GM21737 (cell line): ENCODE data around the gene S100A12.

ENCODE experiments used
- ATAC-seq: cut with Tn5 transposase; IDR thresholded peaks from one replicate; pipeline ENCODE4 v1.9.1; 2021; ENCODE audit warnings: mild to moderate bottlenecking, moderate library complexity; ENCODE audit not compliant: unreplicated experiment

Gene S100A12

DNA sequence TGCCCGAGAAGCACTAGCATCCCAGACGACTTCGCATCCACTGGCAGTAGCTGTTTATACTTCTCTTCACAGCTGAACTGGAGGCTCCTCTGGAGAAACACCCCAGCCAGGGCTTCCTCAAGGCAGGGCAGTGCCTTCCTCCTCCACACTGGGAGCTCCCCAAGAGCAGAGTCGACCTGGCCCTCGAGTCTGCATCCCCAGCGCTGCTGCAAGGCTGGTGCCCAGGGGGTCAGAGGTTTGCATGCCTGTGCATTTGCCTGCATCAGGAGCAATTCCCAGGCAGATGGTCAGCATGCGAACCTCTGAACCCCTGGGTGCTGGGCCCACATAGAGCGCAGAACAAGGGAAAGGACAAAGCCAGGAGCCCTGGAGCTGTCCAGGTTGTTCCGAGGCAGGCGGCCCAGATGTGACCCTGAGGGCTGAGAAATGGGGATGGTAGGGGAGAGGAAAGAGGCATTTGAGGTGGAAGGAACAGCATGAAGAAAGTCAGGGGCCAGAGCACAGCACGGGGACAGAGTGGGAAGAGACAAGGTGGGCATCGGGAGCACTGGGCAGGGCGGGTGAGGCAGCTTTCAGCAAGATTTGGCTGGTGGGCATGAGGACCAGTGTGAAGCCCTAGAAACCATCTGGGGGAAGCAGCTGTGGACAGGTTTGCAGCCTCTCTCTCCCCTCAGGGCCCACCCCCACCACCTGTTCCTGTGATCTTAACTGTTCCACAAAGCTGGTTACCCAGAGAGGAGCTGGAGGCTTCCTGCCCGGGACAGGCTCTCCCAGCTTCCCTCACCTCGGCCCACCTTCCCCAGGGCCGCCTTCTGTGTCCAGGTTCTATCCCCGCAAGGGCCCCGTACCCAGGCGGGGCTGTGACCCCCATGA lies 21.9 kb upstream of the S100A12 start:
- no peak for ATAC-seq

- ATAC-seq: no peak
These were observed 21.0 kb upstream of the S100A12 start for GRCh38 chr1:153396461-153396860.

GRCh38 chr1:153395776-153396175 lies 20.4 kb upstream of the S100A12 start:
- no peak for ATAC-seq

DNA sequence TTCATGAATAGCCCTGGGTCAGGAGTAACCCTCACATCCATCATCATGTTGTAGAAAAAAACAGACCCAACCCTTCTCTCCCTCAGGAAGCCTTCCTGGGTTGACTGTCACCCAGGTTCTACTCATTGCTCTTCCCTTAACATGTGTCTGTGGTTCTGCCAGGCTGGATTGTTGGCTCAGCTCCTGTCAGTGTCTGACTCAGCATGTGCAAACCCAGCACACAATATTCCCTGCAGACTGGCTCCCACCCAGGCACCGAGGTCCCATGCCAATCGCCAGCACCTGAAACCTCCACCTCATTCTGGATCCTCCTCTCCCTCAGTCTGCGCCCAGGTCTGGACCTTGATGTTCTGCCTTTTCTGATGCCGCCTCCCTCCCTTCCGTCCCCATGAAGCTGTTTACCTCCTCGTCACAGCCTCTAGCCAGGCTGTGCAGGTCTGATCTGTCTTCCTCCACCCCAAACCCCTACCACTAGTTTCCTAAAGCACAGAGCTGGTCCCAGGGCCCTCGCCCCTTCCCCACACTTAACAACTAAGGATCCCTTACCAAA lies 19.8 kb upstream of the S100A12 start:
- no peak for ATAC-seq

GRCh38 chr1:153394391-153394790 lies 19.0 kb upstream of the S100A12 start:
- ATAC-seq: no peak

DNA sequence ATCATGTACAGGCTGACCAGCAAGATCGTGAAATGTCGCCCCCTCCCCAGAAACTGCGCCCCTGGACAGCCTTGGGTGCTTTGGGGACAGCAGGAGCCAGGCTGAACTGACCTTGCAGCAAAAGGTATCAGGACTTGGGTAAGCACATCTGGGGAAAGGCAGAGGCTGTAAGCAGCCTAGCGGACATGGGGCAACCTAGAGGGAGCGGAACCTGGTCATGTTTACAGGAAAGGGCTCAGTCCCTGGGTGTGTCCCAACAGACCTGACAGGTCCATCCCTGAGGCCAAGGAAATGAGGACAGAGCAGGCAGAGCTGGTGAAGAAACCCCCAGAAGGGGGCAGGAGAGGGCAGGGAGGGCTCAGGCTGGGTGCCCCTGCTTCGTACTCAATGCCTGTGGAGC lies 18.5 kb upstream of the S100A12 start:
- ATAC-seq: no peak

DNA sequence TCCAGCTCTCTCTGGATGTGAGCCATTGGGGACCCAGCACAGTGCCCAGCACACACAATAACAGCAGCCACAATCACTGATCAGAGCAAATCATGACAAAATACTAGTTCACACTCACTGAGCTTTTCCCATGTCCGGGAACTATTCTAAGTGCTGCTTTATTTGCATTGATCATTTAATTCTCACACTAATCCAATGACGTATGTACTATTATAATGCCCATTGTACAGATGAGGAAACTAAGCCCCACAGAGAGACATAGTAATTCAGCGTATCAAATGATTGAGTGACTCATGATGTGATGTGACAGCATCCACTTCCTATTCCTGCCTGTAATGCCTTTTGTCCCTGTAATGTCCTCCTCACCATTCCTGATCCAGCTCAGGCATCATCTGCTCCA lies 17.4 kb upstream of the S100A12 start:
- no peak for ATAC-seq

DNA sequence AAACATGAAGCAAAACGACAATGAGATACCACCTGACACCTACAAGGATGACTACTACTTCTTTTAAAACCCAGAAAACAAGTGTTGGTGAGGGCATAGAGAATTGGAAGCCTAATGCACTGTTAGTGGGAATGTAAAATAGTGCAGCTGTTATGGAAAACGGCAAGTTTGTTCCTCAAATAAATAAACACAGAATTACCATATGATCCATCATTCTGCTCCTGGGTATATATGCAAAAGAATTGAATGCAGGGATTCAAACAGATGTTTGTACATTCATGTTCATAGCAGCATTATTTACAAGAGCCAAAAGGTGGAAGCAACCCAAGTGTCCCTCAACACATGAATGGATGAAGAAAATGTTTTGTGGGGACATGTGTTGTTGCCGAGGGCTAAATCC lies 16.8 kb upstream of the S100A12 start:
- no peak for ATAC-seq

GRCh38 chr1:153390938-153391710 lies 15.7 kb upstream of the S100A12 start, which contains the start of gene S100A8:
Gene S100A8, minus strand, starts transcription at chr1:153391073. Its CDS starts 538 bp downstream, at chr1:153390535.
- ATAC-seq: no peak

DNA sequence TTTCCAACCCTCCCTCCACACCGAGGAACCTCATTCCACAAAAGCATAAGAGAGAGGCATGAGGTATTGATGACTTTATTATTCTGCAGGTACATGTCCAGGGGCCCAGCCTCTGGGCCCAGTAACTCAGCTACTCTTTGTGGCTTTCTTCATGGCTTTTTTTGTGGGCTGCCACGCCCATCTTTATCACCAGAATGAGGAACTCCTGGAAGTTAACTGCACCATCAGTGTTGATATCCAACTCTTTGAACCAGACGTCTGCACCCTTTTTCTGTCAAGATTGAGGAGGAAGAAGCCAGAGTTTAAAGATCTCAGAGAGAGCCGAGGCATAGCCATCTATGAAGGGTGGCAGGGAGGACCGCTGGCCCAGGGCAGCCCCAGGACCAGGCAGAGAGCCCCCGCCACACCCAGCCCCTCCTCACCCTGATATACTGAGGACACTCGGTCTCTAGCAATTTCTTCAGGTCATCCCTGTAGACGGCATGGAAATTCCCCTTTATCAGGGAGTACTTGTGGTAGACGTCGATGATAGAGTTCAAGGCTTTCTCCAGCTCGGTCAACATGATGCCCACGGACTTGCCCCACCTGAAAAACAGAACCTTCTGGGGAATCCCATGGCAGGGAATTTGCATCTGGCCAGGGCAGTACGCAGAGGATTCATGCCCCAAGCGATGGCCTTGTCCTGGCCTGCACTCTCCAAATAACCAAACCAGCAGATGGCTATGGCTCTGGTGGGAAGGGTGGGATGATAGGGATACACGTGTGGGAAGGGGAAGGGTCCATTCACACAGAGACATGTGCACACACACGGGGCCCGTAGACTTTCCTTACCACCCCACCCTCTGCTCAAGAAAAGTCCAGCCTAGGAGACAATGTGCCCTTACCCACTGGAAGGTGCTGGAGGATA lies 14.8 kb upstream of the S100A12 start:
- ATAC-seq: no peak

DNA sequence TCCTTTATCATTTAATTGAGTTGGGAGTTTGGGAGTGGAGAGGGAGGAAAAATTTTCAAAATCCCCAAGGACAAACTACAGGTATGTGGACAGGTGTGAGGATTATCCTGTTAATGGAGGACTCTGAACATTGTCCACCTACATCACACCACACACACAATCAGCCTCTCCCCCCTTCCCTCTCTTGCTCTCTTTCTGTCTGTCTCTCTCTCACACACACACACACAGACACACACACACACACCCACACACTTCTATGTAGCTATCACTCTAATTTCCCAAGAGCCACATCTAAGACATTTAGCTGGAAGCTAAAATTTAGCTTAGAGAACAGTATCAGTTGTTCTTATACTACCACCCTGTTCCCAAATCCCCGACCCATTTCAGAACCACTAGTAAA lies 14.0 kb upstream of the S100A12 start:
- no peak for ATAC-seq

- ATAC-seq: no peak
These were observed 12.4 kb upstream of the S100A12 start for GRCh38 chr1:153387785-153388184.

GRCh38 chr1:153387001-153387400 lies 11.6 kb upstream of the S100A12 start:
- no peak for ATAC-seq

GRCh38 chr1:153386500-153386901 lies 11.1 kb upstream of the S100A12 start:
- ATAC-seq: no peak

DNA sequence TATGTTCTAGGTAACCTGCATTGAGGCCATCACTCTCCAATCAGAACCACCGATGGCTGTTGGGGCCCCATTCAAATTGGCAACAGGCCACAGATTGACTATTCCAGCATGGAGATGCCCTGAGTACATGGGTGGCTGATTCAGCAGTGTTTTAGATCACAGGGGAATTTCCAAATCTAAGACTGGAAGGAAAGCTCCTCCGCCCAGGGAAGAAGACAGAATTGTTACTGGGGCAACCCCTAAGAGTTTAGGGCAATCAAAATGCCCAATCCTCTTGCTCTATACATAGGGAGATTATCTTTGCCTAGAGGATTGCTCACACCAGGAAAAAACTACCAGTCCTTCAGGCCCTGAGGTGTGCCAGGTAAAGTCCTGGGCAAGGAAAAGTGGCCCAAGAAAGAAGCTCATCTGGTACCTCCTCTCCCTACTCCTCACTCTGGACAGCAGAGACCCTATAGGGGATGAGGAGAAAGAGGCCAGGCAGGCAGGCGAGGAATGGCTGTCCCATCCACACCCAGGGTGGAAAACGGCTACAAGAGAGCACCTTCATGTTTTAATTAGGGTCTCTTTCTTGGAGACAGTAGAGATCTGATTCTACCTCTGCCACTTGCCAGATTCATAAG lies 9.6 kb upstream of the S100A12 start:
- no peak for ATAC-seq

DNA sequence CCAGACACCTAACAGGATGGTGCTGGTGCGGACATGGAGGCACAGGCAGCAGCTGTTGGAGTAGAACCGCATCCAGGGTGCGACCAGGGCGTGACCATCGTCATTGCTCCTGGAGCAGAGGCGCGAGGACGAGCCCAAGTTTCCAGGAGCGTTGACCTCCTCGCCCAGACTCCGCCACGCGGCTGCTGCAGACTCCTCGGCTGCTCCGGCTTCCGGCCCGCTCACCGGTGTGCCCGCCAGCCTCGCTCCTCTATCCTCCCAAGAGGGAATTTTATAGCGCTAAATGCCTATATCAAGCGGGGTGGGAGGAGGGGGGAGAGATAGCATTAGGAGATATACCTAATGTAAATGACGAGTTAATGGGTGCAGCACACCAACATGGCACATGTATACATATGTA lies 5.3 kb upstream of the S100A12 start:
- ATAC-seq: no peak

GRCh38 chr1:153379591-153379990 lies 4.2 kb upstream of the S100A12 start:
- no peak for ATAC-seq

GRCh38 chr1:153374071-153374470 lies 1.4 kb downstream of the S100A12 start:
- ATAC-seq: no peak

DNA sequence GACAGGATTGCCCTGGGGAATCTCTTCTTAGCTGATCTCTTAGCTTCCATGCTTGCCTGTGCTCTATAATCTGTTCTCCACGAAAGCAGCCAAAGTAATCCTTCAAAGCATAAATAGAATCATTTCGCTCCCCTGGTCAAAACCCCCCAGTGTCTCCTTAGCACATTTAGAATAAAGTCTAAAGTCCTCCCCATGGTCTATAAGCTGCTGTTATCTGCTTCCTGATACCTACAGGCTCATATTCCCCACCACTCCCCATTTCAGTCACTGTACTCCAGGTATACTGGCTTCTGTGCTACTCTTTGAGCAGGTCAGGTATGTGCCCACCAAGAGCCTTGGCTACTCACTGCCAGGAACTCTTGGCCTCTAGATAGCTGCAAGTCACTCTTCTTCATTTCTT lies 2.9 kb downstream of the S100A12 start:
- ATAC-seq: no peak

GRCh38 chr1:153371231-153371630 lies 4.2 kb downstream of the S100A12 start:
- no peak for ATAC-seq
